Mesendoderm (in vitro differentiated cells): ENCODE data around the gene DDRGK1.
A peak's percentile ranks its signal among the peaks of the same experiment; 100 is the strongest.

Experiments
- DNase-seq: peaks from one replicate; pipeline ENCODE4 v3.0.0; 2013
- H2AK5ac ChIP-seq: 2 replicates; pipeline ENCODE4 v1.6.1; 2013; ENCODE audit warnings: low read length, inconsistent platforms
- H2BK120ac ChIP-seq: 2 replicates; pipeline ENCODE4 v1.6.1; 2013; ENCODE audit warnings: low read depth, mild to moderate bottlenecking, low read length, moderate library complexity, mixed read lengths
- H2BK15ac ChIP-seq: replicated peaks from 2 replicates; pipeline ENCODE4 v1.6.1; 2013; ENCODE audit warnings: low read depth, mild to moderate bottlenecking, moderate library complexity
- H2BK5ac ChIP-seq: 2 replicates; pipeline ENCODE4 v1.6.1; 2013; ENCODE audit warnings: low read length, inconsistent platforms
- H3K18ac ChIP-seq: 2 replicates; pipeline ENCODE4 v1.6.1; 2013; ENCODE audit warnings: mild to moderate bottlenecking, low read length, mixed read lengths
- H3K23ac ChIP-seq: one replicate; pipeline ENCODE4 v1.6.1; 2013; ENCODE audit warnings: low read length
- H3K27ac ChIP-seq: 2 replicates; pipeline ENCODE4 v1.5.1; 2013; ENCODE audit warnings: low read depth, mild to moderate bottlenecking, inconsistent platforms, low read length, moderate library complexity
- H3K27me3 ChIP-seq: 2 replicates; pipeline ENCODE4 v1.6.1; 2013; ENCODE audit warnings: low read length, control low read depth, mild to moderate bottlenecking, inconsistent platforms; ENCODE audit not compliant: insufficient read depth, poor library complexity
- H3K36me3 ChIP-seq: 2 replicates; pipeline ENCODE4 v1.6.1; 2013; ENCODE audit warnings: low read length, inconsistent platforms; ENCODE audit not compliant: control insufficient read depth, insufficient read depth
- H3K4ac ChIP-seq: one replicate; pipeline ENCODE4 v1.6.1; 2013; ENCODE audit warnings: low read depth, mild to moderate bottlenecking, low read length, moderate library complexity
- H3K4me1 ChIP-seq: 2 replicates; pipeline ENCODE4 v1.6.1; 2013; ENCODE audit warnings: low read depth, low read length, inconsistent platforms; ENCODE audit not compliant: control insufficient read depth
- H3K4me2 ChIP-seq: 2 replicates; pipeline ENCODE4 v1.6.1; 2013; ENCODE audit warnings: low read length
- H3K4me3 ChIP-seq: 2 replicates; pipeline ENCODE4 v1.5.1; 2013; ENCODE audit warnings: mild to moderate bottlenecking, low read length
- H3K56ac ChIP-seq: one replicate; pipeline ENCODE4 v1.6.1; 2013; ENCODE audit warnings: low read length
- H3K79me1 ChIP-seq: 2 replicates; pipeline ENCODE4 v1.6.1; 2013; ENCODE audit warnings: low read length, inconsistent platforms
- H3K79me2 ChIP-seq: 2 replicates; pipeline ENCODE4 v1.6.1; 2013; ENCODE audit warnings: mild to moderate bottlenecking, low read length; ENCODE audit not compliant: control insufficient read depth, insufficient read depth
- H3K9ac ChIP-seq: 2 replicates; pipeline ENCODE4 v1.6.1; 2013; ENCODE audit warnings: low read length, inconsistent platforms
- H4K5ac ChIP-seq: one replicate; pipeline ENCODE4 v1.6.1; 2013; ENCODE audit warnings: low read length
- H4K8ac ChIP-seq: one replicate; pipeline ENCODE4 v1.6.1; 2013; ENCODE audit warnings: low read depth, mild to moderate bottlenecking, control low read depth, low read length, moderate library complexity
- WGBS: extraction: QIAGEN DNeasy Blood & Tissue Kit; methylation state at CpG from one replicate; pipeline ENCODE4 v1.1.7; 2013; ENCODE audit warnings: low lambda C conversion rate, missing lambda C conversion rate; ENCODE audit not compliant: insufficient coverage; ENCODE audit errors: extremely low coverage; 5-methylcytosine and 5-hydroxymethylcytosine counted together

DDRGK1 gene

DNA sequence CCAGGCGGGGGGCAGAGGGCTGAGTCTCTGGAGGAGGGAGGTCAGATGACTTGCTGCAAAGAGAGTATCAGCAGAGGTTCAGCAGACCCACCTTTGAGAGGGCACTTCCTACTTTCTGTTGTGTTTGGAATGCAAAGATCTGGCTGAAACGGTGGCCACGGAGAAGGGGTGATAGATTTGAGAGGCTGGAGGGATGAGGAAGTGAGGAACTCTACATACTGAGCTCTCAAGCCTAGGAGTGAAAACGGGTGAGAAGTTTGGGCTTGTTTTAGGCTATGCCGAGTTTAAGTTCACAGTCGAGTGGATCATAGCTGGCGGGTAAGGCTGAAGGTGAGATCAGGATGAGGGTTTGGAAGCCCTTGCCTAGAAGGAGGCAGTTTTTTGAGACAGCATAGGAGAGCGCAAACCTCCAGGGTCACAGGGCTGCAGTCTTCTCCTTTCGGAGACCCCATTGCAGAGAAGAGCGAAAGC lies 4.3 kb upstream of the DDRGK1 start:
- no CpG with 5 or more reads among the region's 10 CpGs for WGBS
- Histone ChIP-seq H2BK5ac (peak overlapping the region; percentile 16), H3K79me1 (peaks cover 19% of the 10 kb centered on the region), H3K4me1 (peaks cover 5% of the 10 kb centered on the region), H3K4ac (no peak overlapping the region), H3K27ac (peak overlapping the region; percentile 57), H2BK120ac (peak overlapping the region; percentile 8), H3K36me3 (no peaks in the 10 kb centered on the region), H3K9ac (peak overlapping the region; percentile 98), H2AK5ac (peak overlapping the region; percentile 99), H3K4me3 (peak overlapping the region; percentile 75), H3K79me2 (peaks cover 11% of the 10 kb centered on the region), H4K8ac (peak overlapping the region; percentile 94), H3K27me3 (no peaks in the 10 kb centered on the region), H3K56ac (peak overlapping the region; percentile 94), H2BK15ac (no peak overlapping the region), H4K5ac (no peak overlapping the region), H3K4me2 (peak overlapping the region; percentile 100), H3K18ac (peak overlapping the region; percentile 89), H3K23ac (peak overlapping the region; percentile 89)
- peak; percentile 29 for DNase-seq

DNA sequence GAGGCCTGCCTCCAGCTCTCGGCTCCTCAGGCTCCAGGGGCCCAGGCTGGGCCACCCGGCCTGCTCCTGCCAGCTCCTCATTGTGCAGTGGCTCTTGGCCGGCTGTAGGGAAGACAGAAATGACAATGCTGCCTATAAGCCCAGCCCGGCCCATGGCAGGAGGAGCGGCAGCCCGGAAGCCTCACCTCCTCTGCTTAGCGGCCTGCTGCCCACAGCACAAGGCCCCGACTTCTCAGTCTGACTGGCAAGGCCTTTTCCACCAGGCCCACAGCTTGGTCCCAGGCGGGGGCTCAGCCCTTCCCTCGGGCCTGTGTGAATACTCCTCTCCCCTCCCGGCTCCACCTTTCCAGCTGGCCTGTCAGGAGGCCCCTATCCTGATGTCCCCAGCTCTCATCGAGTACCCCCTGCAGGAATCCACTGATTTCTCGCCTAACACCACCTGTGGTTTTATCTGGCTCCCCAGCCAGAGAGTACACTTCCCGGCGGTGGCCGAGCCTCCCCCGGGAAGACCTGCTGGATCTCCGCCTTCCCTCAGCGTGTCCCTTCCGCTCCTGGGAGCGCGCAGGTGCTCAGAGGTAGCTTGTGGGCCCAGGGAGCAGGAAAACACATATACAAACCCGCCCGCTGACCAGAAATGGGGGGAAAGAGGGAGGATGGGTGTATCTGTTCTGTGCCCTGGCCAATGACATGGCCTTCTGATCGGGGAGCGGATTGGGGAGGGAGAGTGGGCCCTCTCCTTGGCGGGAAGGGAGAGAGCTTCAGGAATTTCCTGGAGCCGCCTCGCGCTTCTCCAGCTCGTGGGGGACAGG lies 963 bp downstream of the DDRGK1 start:
- Histone ChIP-seq H2BK120ac (no peak overlapping the region), H2BK5ac (no peak overlapping the region), H3K18ac (no peak overlapping the region), H3K36me3 (peaks cover 8% of the 10 kb centered on the region), H3K56ac (peak overlapping the region; percentile 85), H4K5ac (no peak overlapping the region), H4K8ac (no peak overlapping the region), H3K79me1 (peaks cover 13% of the 10 kb centered on the region), H3K79me2 (peaks cover 9% of the 10 kb centered on the region), H3K23ac (peak overlapping the region; percentile 66), H3K27me3 (no peaks in the 10 kb centered on the region), H3K4ac (no peak overlapping the region), H3K27ac (peak overlapping the region; percentile 67), H3K4me2 (peak overlapping the region; percentile 79), H3K4me1 (peaks cover 3% of the 10 kb centered on the region), H2AK5ac (no peak overlapping the region), H2BK15ac (no peak overlapping the region), H3K9ac (peak overlapping the region; percentile 92), H3K4me3 (peak overlapping the region; percentile 90)
- WGBS: no CpG with 5 or more reads among the region's 31 CpGs
- DNase-seq: peak; percentile 46

DNA sequence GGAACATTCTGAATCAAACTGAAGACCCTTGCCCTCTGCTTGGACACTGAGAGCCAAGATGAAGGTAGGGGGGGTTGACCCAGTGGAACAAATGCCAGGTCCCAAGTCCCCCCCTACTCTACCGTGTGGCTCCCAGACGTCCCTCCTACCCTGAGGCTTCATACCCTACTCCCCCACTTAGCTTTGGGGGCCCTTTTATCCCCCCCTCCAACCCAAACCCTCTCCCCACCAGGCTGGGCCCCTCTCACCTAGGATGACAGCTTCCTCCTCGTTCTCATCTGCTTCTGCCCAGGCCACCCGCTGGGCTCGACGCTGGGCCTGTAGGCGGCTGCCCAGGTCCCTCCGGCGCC lies 1.5 kb downstream of the DDRGK1 start:
- DNase-seq: no peak
- Histone ChIP-seq H2AK5ac (no peak overlapping the region), H3K79me2 (peaks cover 9% of the 10 kb centered on the region), H3K9ac (peak overlapping the region; percentile 92), H3K23ac (no peak overlapping the region), H3K27ac (no peak overlapping the region), H3K36me3 (peaks cover 8% of the 10 kb centered on the region), H2BK15ac (no peak overlapping the region), H3K4me2 (no peak overlapping the region), H3K4me3 (no peak overlapping the region), H3K56ac (peak overlapping the region; percentile 85), H3K4me1 (peaks cover 3% of the 10 kb centered on the region), H3K4ac (no peak overlapping the region), H3K27me3 (no peaks in the 10 kb centered on the region), H3K79me1 (peaks cover 13% of the 10 kb centered on the region), H3K18ac (no peak overlapping the region), H4K8ac (no peak overlapping the region), H4K5ac (no peak overlapping the region), H2BK5ac (no peak overlapping the region), H2BK120ac (no peak overlapping the region)
- WGBS: no CpG with 5 or more reads among the region's 9 CpGs

DNA sequence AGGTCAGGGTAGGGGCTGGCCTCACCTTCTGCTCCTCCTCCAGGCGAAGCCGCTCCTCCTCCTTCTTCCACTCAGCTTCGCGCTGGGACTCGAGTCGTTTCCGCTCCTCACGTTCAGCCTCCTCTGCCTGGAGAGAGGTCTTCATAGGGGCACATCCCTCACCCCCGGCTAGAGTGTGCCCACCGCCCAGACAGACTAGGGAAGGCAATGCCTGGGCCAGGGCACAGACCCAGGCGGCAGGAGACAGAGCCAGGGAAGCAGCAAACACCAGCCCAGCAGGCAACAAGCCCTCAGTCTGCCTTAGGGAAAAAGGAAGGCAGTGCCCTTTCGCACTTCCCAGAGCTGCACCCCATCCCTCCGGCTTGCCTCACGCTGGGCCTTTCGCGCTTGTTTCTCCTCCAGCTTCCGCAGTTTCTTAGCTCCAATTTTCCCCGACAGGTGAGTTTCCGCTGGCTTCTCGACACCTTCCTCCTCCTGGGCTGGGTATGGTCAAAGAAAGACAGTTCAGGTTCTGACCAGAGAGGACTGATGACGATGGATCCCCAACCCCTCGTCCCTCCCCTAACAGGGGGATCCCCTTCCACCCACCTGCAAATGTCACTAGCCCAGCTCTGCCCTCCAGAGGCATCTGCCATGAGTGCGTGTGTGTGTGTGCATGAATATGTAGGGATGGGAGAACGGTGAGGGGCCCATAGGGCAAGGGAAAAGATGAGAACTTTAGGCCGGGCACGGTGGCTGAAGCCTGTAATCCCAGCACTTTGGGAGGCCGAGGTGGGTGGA lies 4.3 kb downstream of the DDRGK1 start:
- no peak overlapping the region for H2AK5ac ChIP-seq
- H3K4me1 ChIP-seq: peaks cover 3% of the 10 kb centered on the region
- DNase-seq: no peak
- H3K9ac ChIP-seq: no peak overlapping the region
- no peaks in the 10 kb centered on the region for H3K27me3 ChIP-seq
- peaks cover 12% of the 10 kb centered on the region for H3K36me3 ChIP-seq
- H4K8ac ChIP-seq: no peak overlapping the region
- H3K79me1 ChIP-seq: peaks cover 13% of the 10 kb centered on the region
- no peak overlapping the region for H3K18ac ChIP-seq
- H3K4ac ChIP-seq: no peak overlapping the region
- H4K5ac ChIP-seq: no peak overlapping the region
- no CpG with 5 or more reads among the region's 27 CpGs for WGBS
- peaks cover 9% of the 10 kb centered on the region for H3K79me2 ChIP-seq
- no peak overlapping the region for H3K23ac ChIP-seq
- H3K4me3 ChIP-seq: no peak overlapping the region
- no peak overlapping the region for H3K27ac ChIP-seq
- no peak overlapping the region for H2BK15ac ChIP-seq
- H3K56ac ChIP-seq: no peak overlapping the region
- H3K4me2 ChIP-seq: no peak overlapping the region
- no peak overlapping the region for H2BK5ac ChIP-seq
- no peak overlapping the region for H2BK120ac ChIP-seq

DNA sequence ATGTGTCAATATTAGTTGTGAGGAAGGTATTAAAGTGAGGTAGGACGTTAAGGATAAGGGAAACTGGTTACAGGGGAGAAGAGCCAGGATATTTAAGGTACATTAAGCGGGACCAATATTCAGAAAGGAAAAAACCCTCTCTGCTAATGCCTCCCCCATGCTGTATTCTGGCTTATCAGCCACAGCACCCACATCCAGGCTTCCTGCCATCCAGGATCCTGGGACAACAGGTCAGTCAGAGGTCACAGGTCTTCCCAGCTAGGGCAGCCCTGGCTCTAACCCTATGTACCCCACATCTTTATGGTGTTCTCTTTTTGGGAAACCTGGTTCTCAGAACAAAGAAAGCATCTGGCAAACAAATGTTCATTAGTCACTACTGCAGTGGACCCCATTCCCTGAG lies 5.3 kb downstream of the DDRGK1 start:
- Histone ChIP-seq H2BK5ac (no peak overlapping the region), H3K27ac (no peak overlapping the region), H3K27me3 (no peaks in the 10 kb centered on the region), H3K36me3 (peaks cover 14% of the 10 kb centered on the region), H3K4ac (no peak overlapping the region), H2BK120ac (no peak overlapping the region), H3K18ac (no peak overlapping the region), H4K5ac (no peak overlapping the region), H4K8ac (no peak overlapping the region), H3K9ac (no peak overlapping the region), H3K4me3 (no peak overlapping the region), H3K79me2 (peaks cover 9% of the 10 kb centered on the region), H3K56ac (no peak overlapping the region), H3K4me2 (no peak overlapping the region), H2BK15ac (no peak overlapping the region), H3K23ac (no peak overlapping the region), H3K4me1 (peaks cover 3% of the 10 kb centered on the region), H3K79me1 (peaks cover 13% of the 10 kb centered on the region), H2AK5ac (no peak overlapping the region)
- WGBS: 100% methylated on average over 1 of the region's 2 CpGs
- DNase-seq: no peak
